Central memory CD4-positive, alpha-beta T cell (primary cell): ENCODE data around the gene POLE4.

Source experiments
- DNase-seq: peaks from one replicate; pipeline ENCODE4 v3.0.0; 2022

POLE4 gene

DNA sequence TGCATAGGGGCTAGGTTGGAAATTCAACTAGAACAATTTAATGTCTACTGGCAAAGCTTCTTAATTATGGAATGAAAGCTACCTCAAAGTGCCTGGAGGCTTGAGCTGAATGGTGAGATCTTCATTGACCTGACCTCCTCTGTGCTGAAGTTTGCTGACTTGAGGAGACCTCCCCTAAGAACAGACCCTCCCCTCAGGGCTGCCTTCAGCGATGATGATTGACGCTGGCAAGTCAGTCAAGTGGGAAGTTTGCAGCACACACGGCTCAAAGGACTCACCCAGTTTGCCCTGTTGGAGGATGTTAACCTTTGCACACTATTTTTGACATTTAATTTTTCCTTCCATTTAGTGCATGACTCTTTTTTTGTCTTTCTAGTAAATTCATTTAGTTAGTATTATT lies 17.2 kb upstream of the POLE4 start:
- no peak for DNase-seq

DNA sequence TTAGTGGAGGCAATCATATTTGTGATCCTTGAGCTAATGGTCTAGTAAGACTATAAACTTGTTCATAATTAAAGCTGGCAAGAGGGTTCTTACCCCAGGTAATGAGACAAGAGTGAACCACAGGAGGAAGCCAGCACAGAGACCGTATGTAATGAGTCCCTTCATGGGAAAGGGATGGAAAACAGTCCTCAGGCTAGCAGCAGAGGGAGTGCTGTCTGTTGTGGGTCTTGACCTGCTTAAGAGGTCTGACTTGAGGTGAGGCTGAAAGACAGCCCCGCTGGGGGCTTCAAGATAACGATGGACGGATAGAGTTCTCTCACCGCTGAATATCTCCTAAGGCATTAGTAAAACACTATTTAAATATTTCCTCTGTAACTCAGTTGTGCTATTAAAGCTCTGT lies 16.2 kb upstream of the POLE4 start:
- DNase-seq, result no peak

DNA sequence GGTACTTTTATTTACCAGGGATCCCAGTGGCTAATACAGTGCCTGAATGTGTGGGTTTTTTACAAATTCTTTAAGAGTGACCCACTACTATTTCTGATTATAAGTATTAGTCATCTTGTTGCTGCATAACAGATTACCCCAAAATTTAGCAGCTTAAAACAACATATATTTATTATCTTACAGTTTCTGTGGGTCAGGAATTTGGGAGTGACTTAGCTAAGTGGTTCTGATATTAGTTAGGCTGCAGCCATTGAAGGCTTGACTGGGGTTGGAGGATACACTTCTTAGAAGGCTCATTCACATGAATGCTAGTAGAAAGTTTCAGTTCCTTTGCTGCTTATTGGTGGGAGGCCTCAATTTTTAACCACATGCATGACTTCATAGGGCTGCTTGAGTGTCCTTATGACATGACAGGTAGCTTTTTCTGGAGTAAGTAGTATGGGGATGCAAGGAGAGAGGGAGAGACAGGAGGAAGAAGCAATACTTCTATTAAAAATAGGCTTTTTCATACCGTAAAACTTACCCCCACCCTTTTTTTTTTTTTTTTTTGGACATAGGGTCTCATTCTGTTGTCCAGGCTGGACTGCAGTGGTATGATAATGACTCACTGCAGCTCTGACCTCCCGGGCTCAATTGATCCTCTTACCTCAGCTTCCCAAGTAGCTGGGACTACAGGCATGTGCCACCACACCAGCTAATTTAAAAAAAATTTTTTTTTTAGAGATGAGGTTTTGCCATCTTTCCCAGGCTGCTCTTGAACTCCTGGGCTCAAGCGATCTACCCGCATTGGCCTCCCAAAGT lies 13.3 kb upstream of the POLE4 start:
- no peak for DNase-seq

DNA sequence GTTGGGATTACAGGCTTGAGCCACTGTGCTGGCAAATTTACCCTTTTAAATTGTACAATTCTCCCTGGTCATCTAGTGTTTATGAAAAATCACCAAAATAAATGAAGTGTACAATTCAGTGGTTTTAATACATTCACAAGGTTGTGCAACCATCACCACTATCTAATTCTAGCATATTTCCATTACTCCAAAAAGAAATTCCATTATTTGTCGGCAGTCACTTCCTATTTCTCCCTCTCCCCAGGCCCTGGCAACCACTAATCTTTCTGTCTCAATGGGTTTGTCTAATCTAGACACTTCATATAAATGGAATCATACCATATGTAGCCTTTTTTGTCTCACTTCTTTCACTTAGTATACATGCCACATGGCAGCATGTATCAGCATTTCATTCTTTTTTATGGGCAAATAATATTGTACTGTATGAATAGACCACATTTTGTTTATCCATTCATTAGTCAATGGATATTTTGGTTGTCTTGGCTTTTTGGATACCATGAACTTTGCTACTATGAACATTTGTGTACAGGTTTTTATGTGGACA lies 12.6 kb upstream of the POLE4 start:
- no peak for DNase-seq

DNA sequence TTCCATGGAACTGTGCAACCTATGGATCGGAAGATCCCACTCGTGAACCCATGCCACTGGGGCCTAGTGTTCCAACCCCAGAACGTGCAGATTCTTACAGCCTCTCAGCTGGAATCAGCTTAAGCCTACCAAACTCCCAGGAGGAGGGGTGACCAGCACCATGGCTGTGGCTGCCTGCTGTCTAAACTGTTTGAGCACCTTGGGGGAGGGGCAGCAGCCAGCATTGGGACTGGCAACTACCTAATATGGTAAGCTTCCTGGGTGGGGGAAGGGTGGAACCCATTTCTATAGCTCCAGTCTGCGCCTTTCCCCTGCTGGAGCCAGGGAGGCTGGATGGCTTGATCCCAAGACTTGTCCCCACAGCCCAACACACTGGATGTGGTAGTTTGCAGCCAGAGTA lies 10.7 kb upstream of the POLE4 start:
- DNase-seq, result no peak

DNA sequence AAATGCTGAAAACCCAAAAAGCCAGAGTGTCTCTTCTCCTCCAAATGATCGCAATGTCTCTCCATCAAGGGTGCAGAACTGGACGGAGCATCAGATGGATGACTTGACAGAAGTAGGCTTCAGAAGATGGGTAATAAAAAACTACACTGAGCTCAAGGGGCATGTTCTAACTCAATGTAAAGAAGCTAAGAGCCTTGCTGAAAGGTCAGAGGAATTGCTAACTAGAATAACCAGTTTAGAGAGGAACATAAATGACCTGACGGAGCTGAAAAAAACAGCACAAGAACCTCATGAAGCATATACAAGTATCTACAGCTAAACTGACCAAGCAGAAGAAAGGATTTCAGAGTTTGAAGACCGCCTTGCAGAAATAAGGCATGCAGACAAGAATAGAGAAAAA lies 9.7 kb upstream of the POLE4 start:
- DNase-seq, result no peak

DNA sequence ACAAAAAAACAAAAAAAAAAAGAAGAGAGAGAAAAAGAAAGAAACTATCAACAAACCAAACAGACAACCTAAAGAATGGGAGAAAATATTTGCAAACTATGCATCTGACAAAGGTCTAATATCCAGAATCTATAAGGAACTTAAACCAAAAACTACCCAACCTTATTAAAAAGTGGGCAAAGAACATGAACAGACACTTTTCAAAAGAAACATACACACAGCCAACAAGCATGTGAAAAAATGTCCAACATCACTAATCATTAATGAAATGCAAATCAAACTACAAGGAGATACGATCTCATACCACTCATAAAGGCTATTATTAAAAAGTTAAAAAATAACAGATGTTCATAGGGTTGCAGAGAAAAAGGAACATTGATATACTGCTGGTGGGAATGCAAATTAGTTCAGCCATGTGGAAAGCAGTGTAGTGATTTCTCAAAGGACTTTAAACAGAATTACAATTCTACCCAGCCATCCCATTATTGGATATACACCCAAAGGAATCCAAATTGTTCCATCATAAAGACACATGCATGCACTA lies 7.2 kb upstream of the POLE4 start:
- DNase-seq, result no peak

DNA sequence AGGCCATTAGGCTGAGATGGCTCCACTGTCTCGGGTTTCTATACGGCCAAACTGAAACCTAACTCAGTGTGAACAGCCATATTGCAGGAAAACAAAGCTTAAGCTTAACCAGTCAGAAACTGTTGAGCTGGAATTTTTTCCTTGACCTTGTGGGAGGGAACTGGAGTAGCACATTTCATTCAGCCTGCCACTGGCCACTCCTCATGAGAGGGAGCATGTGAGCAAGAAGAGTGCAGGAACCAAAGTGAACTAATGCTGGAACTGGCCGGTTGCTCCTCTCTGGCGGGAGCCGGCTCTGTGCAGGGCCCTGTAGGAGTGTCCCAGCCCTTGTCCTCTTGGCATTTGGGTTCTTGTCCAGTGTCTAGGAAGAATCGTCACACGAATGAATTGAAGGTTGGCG lies 5.9 kb upstream of the POLE4 start:
- no peak for DNase-seq

DNA sequence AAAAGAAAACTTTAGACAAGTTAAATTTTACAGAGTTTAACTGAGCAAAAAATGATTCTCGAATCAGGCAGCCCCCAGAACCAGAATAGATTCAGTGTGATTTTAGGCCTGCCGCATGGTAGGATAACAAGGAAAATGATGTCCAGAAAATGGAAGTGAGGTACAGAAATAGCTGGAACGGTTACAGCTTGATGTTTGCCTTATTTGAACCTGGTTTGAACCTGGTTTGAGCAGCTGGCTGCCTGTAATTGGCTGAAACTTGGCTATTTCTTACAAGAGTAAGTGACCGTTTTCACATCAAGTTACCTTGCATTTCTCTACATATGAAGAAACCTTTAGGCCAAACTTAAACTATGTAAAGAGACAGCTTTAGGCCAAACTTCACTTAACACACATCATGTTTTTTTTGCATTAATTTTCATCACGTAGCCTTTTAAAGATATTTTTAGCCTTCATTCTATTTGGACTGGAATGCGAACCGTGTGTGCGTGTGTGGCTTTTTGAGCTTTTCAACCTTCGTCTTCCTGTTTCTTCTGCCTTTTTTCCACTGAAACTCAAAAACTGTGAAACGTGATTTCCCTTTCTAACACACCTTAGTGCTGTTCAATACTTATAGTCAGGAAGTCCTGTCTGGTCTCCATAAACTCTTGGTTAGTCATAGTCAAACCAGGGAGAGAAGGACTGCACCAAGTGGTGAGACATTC lies 4.5 kb upstream of the POLE4 start:
- no peak for DNase-seq

DNA sequence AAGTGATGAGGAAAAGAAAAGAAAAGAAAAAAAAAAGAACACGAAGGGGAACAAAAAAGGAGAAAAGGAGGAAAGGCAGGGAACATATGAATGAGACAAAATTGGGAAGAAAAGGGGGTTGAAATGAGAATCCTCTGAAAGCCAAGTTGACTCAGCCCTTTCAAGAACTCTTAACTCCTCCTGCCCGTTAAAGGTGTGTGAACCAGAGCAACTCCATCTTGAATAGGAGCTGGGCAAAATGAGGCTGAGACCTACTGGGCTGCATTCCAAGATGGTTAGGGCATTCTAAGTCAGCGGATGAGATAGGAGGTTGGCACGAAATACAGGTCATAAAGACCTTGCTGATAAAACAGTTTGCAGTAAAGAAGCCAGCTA lies 4.0 kb upstream of the POLE4 start:
- no peak for DNase-seq

DNA sequence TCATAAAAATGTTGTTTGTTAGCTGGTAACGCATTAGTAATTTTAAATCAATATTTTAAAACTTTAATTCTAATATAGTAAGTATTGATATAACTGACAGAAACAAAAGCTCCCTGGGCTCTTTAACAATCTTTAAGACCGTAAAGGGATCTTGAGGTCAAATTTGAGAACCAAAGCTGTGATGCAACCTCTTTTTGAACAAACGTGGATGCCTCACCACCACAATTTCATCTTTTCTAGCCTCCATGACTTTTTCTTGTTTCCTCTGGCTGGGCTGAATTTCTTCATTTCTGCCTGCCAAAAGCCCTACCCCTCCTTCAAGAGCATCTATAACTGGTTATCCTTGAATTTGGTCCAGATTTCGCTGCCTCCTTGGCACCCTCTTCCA lies 563 bp upstream of the POLE4 start:
- DNase-seq, result no peak

DNA sequence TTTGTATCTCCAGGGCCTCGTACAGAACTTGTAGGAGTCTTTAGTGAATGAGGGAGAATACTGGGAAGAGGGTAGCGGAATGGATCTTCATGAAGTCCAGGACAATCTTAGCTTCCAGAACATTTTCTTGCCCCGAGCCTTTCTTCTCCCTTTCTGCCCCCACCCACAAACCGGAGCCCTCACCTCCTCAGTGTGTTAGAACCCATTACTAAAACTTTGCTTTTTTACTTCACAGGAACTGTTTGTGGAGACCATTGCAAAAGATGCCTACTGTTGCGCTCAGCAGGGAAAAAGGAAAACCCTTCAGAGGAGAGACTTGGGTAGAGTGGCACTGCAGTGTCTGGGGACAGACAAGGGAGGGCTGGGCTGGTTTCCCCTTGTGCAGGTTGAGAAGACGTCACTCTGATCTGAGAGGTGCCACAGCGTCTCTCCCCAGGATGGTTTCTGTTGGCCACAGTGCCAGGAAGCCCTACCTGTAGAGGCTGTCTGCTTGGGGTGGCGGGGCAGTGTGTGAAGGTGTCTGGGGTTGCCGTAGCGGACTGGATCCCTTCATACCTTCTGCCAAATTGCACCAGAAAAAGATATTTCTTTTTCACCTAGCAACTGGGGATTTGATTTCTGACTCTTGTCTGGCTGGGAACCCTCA lies 786 bp downstream of the POLE4 start:
- peak; percentile 12 for DNase-seq

DNA sequence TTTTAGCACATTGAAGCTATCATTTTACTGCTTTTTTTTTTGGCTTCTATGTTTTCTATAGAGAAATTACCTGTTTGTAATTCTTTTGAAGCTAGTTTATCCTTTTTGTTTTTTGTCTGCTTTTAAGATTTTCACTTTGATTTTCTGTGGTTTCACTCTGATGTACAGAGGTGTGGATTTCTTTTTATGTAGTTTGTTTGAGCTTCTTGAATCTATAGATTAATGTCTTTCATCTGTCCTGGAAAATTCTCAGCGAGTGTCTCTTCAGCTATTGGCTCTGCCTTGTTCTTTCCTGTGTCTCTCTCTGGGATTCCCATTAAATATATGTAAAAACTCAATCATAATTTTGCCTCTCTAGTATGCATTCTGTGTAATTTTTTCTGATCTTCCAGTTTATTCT lies 8.4 kb downstream of the POLE4 start:
- peak; percentile 10 for DNase-seq

DNA sequence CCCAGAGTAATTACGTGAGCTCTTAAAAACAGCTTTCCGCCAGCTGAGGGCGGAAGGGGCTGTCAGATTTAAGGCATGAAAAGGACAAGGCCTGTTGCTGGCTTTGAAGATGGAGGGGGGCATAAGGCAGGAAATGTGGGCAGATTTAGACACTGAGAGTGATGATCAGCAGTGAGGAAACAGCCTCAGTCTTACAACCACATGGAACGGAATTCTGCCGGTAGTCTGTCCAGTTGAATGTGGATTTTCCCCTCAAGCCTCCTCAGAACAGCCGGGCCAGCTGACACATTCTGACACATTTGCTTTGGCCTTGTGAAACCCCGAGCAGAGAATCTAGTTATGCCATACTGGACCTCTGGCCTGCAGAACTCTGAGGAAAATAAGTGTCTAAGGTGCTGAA lies 16.6 kb downstream of the POLE4 start:
- DNase-seq, result no peak

DNA sequence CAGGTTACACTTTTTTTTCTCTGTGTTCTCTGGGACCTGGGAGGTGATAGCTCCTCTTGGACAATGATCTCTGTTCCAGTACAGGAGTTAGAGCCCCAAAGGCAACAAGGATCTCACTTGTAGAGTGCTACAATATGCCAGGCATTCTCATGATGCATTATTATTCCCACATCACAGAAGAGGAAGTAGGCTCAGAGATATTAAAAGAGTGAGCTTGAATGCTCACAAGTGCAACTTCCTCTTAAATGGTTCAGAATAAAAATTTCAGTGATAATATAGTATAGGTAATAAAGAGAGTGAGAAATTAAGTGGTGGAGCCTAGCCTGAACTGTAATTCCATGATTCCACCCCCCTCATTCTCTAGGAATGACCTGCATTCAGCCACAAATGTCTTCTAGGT lies 21.4 kb downstream of the POLE4 start:
- DNase-seq, result no peak

DNA sequence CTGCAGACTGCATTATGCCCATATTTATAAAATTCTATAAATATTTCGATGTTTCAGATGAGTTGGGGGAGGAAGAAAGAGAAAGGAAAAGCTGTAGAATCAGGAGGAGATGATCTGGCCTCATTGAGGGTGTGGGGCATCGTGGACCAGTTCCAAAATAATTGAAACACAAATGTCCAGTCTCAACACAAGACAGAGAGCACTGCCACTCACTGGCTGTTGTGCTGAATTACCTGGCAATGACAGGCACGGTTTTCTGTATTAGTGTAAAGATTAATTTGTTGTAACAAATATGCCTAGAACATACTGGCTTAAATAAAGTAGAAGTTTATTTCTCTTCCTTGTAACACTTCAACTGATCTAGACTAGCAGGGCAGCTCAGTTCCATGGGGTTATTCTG lies 24.1 kb downstream of the POLE4 start:
- no peak for DNase-seq

DNA sequence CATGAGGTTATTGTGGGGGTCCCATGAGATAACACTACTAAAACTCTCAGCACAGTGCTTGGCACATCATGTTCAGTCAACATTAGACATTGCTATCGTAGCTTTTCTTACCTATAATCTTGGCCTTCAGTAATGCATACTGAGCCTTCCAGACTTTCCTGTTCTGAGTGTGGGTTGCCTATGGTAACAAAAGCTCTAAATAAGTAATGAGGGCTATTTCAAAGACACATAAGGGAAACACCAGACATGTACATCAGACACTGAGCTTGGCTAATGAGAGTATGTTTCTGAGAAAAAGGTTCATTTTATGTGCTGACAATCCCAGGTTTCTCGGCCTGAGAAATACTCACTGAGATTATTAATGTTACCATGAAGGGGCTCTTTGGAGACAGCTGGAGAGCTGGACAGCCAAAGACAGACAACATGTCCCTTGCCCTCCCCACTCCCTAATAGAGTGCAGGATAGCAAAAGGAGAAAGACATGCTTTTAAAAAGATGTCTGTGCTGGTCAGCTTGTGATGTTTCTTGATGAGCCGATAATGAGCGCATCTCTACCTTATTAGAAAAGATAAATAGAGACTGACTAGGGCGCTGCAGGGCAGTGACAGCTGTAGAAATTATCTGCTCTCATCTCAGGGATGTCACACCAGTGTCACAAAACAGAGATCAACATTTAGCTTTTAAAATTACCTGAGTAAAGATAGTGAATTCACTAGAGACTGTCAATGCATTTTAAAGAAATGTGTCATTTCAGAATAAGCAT lies 25.4 kb downstream of the POLE4 start:
- DNase-seq, result no peak

DNA sequence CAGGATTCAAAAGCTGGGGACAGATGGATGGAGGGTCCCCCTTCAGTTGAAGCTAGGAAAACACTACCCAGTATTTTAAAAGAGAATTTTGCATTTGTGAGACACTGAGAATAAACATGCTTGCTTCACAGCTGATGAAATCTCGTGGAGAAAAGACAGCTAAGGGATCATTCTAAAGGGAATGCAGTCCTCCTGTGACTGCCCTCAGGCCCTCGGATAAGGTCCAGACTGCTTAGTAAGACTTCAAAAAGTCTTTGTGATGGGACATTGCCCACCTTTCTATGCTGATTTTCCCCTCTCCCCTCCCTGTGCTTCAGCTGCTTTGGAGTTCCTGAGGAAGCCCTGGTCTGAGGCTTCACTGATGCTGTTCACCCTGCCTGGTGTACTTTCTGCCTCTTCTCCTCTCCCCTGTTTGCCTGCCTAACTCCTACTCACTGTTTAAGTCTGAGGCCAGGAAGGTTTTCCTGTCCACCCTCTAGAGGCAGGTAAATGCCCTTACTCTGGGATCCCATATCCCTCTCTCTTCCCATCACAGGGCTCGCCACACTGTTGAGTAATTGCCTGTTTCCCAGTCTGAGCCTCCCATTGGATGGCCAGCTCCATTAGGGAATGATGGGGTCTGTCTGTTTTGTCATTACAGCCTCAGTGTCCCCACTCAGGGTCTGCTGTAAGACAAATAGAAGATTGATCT lies 26.6 kb downstream of the POLE4 start:
- no peak for DNase-seq

DNA sequence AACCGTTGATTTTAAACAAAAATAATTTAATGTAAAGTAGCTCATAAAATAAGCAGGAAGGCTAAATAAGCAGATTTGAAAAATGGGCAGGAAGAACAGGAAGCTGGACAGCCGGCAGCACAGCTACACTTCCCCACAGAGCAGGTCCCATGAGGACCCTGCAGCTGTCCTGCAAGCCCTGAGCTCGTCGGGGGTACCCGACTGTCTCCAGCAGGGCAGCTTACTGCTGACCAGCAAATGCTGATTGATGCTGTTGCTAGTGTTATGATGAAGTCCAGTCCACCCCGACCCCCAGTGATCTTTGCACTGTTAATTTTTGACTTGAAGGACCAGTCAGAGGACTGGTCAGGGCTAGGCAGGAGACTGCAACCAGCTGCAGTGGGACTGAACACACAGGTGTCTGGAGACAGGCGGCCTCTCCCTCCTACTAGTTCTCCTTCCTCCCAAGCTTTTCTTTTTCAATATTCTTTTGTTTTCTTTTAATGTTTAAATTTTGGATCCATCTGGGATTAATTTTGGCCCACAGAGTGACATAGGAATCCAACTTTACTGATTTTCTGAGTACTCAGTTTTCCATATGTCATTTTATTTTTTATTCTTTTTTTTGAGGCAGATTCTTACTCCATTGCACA lies 27.7 kb downstream of the POLE4 start:
- no peak for DNase-seq

DNA sequence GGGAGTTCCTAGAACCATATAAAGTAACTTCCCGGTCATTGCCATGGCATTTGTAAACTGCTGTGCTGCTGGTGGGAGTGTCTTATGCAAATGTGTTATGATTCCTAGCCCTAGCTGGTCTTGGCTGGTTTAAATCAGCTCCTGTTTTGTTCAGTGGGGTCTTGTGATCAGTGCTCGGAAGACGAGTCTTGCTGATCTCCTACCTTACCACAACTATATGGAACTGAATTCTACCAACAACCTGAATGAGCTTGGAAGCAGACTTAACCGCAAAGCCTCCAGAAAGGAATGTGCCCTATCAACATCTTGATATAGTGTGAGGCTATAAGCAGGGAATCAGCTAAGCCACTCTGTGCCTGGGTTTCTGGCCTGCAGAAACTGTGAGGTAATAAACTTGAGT lies 33.5 kb downstream of the POLE4 start:
- no peak for DNase-seq

DNA sequence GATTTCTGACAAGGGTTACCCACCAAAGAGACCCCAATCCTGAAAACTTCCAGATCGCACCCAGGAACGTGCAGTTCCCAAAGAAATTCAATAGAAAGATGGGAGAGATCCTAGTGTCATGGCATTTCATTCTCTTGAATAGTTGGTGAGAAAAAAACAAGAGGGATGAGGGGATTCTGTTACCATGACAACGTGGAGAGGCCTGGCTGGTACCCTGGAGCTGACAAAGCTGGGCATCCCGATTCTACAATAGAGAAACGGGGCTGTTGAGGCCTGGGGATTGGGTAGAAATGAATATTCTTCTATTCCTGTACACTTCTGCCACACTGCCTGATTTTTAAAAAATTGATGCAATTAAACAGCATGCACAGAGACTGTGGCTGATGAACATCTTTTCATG lies 41.0 kb downstream of the POLE4 start:
- no peak for DNase-seq

DNA sequence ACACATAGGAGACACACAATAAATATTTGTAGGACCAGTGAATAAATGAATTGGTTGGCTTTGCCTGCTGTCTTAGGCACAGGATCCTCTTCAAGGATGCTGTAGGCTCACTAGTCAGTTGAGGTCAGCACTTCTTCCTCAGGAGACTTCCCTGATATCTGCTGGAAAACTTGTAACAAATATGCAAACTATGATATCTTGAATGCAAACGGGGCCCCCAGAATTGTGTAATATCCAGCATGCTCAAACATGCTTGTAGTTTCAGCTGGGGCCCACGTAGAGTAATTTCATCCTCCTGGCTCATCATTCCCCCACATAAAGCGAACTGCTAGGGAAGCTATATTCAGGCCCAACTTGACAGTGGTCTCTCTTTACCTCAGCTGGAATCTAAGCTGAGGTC lies 43.6 kb downstream of the POLE4 start:
- DNase-seq, result no peak
